HG02885 (cell line): ENCODE measurements around the gene SPCS1.

Experiments used
- ATAC-seq: cut with Tn5 transposase; IDR thresholded peaks from one replicate; pipeline ENCODE4 v1.9.1; 2021; ENCODE audit warnings: mild to moderate bottlenecking; ENCODE audit not compliant: unreplicated experiment, poor library complexity

SPCS1 gene

GRCh38 chr3:52694528-52695189 lies 11.2 kb upstream of the SPCS1 start:
- ATAC-seq: no peak

- ATAC-seq: no peak
Measured at GRCh38 chr3:52695798-52696671, 9.9 kb upstream of the SPCS1 start.

- no peak for ATAC-seq
Measured at GRCh38 chr3:52696830-52697631, 8.9 kb upstream of the SPCS1 start.

- ATAC-seq: no peak
Measured at GRCh38 chr3:52697632-52697965, 8.3 kb upstream of the SPCS1 start.

- ATAC-seq: no peak
Measured at GRCh38 chr3:52703341-52703740, 2.6 kb upstream of the SPCS1 start.

- ATAC-seq: no peak
Measured at GRCh38 chr3:52704611-52705437, 1.1 kb upstream of the SPCS1 start.

GRCh38 chr3:52705438-52705687 lies 543 bp upstream of the SPCS1 start:
- no peak for ATAC-seq

- no peak for ATAC-seq
Measured at GRCh38 chr3:52707585-52707984, 1.7 kb downstream of the SPCS1 start.

- no peak for ATAC-seq
Measured at GRCh38 chr3:52710512-52710911, 4.6 kb downstream of the SPCS1 start.

- ATAC-seq: no peak
Measured at GRCh38 chr3:52712291-52713212, 6.6 kb downstream of the SPCS1 start.

GRCh38 chr3:52714335-52715302 lies 8.7 kb downstream of the SPCS1 start:
- ATAC-seq: no peak

- no peak for ATAC-seq
Measured at GRCh38 chr3:52715714-52716305, 9.9 kb downstream of the SPCS1 start.

GRCh38 chr3:52719618-52720017 lies 13.7 kb downstream of the SPCS1 start:
- ATAC-seq: no peak

- no peak for ATAC-seq
Measured at GRCh38 chr3:52721002-52721729, 15.3 kb downstream of the SPCS1 start.

GRCh38 chr3:52721730-52722008 lies 15.8 kb downstream of the SPCS1 start:
- ATAC-seq: no peak

- ATAC-seq: no peak
Measured at GRCh38 chr3:52722491-52722890, 16.6 kb downstream of the SPCS1 start.

- no peak for ATAC-seq
Measured at GRCh38 chr3:52723935-52724334, 18.0 kb downstream of the SPCS1 start.

GRCh38 chr3:52724511-52724910 lies 18.6 kb downstream of the SPCS1 start:
- ATAC-seq: no peak
